ENCODE measurements around the gene UPF3A. TPM values are rescaled to one million over a fixed set of nuclear protein-coding genes. Genes with fewer than 3 reads are reported as not detected.

The UPF3A gene
- total and polyA plus RNA-seq, 7 donors, result 15.1 to 33.6 (median 20.0) TPM

GRCh38 chr13:114235697-114236096 lies 45.7 kb upstream of the UPF3A start:
- no peaks in the 10 kb centered on the region for H3K4me1 ChIP-seq
- intact Hi-C loops (cut with DNase I), result no loop called here
- H3K4me3 ChIP-seq, result peak overlapping the region; percentile 98
- TF ChIP-seq CTCF (IDR thresholded peaks at IDR 0.05), result no peak
- 10 to 16% (median 12%) methylated on average over 10 of the region's 10 CpGs for WGBS, 3 donors
- DNase-seq, result no peak
- H3K27me3 ChIP-seq (ENCODE audit: insufficient read depth in 3 of 3, low read length in 2 of 3), result no peaks in the 10 kb centered on the region
- H3K27ac ChIP-seq, result peak overlapping the region; percentile 85
- no peak for ATAC-seq
- no peaks in the 10 kb centered on the region for H3K9me3 ChIP-seq
- peaks cover 13 to 42% of the 10 kb centered on the region in 2 donors for H3K36me3 ChIP-seq (ENCODE audit: insufficient read depth in 1 of 2, low read depth in 1 of 2)

GRCh38 chr13:114236227-114236626 lies 45.2 kb upstream of the UPF3A start:
- DNase-seq (no peak), ATAC-seq (no peak)
- H3K27me3 ChIP-seq (ENCODE audit: insufficient read depth in 3 of 3, low read length in 2 of 3), result no peaks in the 10 kb centered on the region
- whole genome bisulfite sequencing, 3 donors, result 66 to 80% (median 67%) methylated on average over 4 of the region's 4 CpGs
- peak overlapping the region; percentile 98 for H3K4me3 ChIP-seq
- H3K36me3 ChIP-seq (ENCODE audit: insufficient read depth in 1 of 2, low read depth in 1 of 2), result peaks cover 14 to 47% of the 10 kb centered on the region in 2 donors
- H3K4me1 ChIP-seq, result no peaks in the 10 kb centered on the region
- intact Hi-C loops (cut with DNase I), result no loop called here
- H3K27ac ChIP-seq, result no peak overlapping the region
- no peak for TF ChIP-seq CTCF (IDR thresholded peaks at IDR 0.05)
- H3K9me3 ChIP-seq, result no peaks in the 10 kb centered on the region

GRCh38 chr13:114237415-114238112 lies 43.8 kb upstream of the UPF3A start:
- Histone ChIP-seq H3K9me3 (no peaks in the 10 kb centered on the region), H3K27ac (no peak overlapping the region), H3K27me3 (ENCODE audit: insufficient read depth in 3 of 3, low read length in 2 of 3) (no peaks in the 10 kb centered on the region), H3K4me3 (no peak overlapping the region), H3K4me1 (no peaks in the 10 kb centered on the region), H3K36me3 (ENCODE audit: insufficient read depth in 1 of 2, low read depth in 1 of 2) (peaks cover 19 to 60% of the 10 kb centered on the region in 2 donors)
- 84 to 90% (median 90%) methylated on average over 7 of the region's 7 CpGs for WGBS, 3 donors
- DNase-seq, result no peak
- ATAC-seq, result no peak
- TF ChIP-seq CTCF (IDR thresholded peaks at IDR 0.05), result no peak
- intact Hi-C loops (cut with DNase I), result no loop called here

- no peak for TF ChIP-seq CTCF (IDR thresholded peaks at IDR 0.05)
- no peak for DNase-seq
- no peak for ATAC-seq
Measured at GRCh38 chr13:114241918-114242317, 39.5 kb upstream of the UPF3A start.

GRCh38 chr13:114243971-114244370 lies 37.4 kb upstream of the UPF3A start:
- Histone ChIP-seq H3K36me3 (ENCODE audit: insufficient read depth in 1 of 2, low read depth in 1 of 2) (peaks cover 16 to 100% of the 10 kb centered on the region in 2 donors), H3K4me3 (no peak overlapping the region), H3K27ac (no peak overlapping the region), H3K4me1 (no peaks in the 10 kb centered on the region), H3K27me3 (ENCODE audit: insufficient read depth in 3 of 3, low read length in 2 of 3) (no peaks in the 10 kb centered on the region), H3K9me3 (no peaks in the 10 kb centered on the region)
- no peak for ATAC-seq
- intact Hi-C loops (cut with DNase I), result no loop called here
- DNase-seq, result no peak
- no peak for TF ChIP-seq CTCF (IDR thresholded peaks at IDR 0.05)
- WGBS, 3 donors, result 84 to 94% (median 94%) methylated on average over 3 of the region's 3 CpGs

More at GRCh38 chr13:114241918-114242317, 39.5 kb upstream of the UPF3A start:
- intact Hi-C loops (cut with DNase I), result no loop called here
- 95 to 98% (median 96%) methylated on average over 6 of the region's 6 CpGs for WGBS, 3 donors
- H3K36me3 ChIP-seq (ENCODE audit: insufficient read depth in 1 of 2, low read depth in 1 of 2), result peaks cover 22 to 100% of the 10 kb centered on the region in 2 donors
- H3K4me1 ChIP-seq, result no peaks in the 10 kb centered on the region
- H3K27ac ChIP-seq, result no peak overlapping the region
- H3K4me3 ChIP-seq, result no peak overlapping the region
- H3K27me3 ChIP-seq (ENCODE audit: insufficient read depth in 3 of 3, low read length in 2 of 3), result no peaks in the 10 kb centered on the region
- no peaks in the 10 kb centered on the region for H3K9me3 ChIP-seq

Data from psoas muscle (tissue), 8 donors.